Ureter (tissue), 1 donor: ENCODE data around the gene PLPPR1. TPM values are rescaled to one million over a fixed set of nuclear protein-coding genes. Genes with fewer than 3 reads are reported as not detected.

Experiments
- DNase-seq: peaks from one replicate; pipeline ENCODE4 v3.0.0-alpha.2; 2020; ENCODE audit warnings: low spot score
- total RNA-seq: library from RNA; stranded (reverse); gene quantifications from one replicate; pipeline ENCODE4 v1.2.4, GENCODE V29; 2023
- donor health status: DM: yes; HTN: yes; CAD: no.

PLPPR1 gene
- total RNA-seq, 1 donor from 2014 or later, result not detected

- DNase-seq, result no peak
These were observed 313.4 kb downstream of the PLPPR1 start for GRCh38 chr9:101341958-101342357.

- no peak for DNase-seq
These were observed 314.1 kb downstream of the PLPPR1 start for GRCh38 chr9:101342595-101342994.

GRCh38 chr9:101350285-101350684 lies 321.8 kb downstream of the PLPPR1 start:
- no peak for DNase-seq

- no peak for DNase-seq
These were observed 324.5 kb downstream of the PLPPR1 start for GRCh38 chr9:101352892-101353463.

- no peak for DNase-seq
These were observed 325.2 kb downstream of the PLPPR1 start for GRCh38 chr9:101353683-101354082.

- DNase-seq, result no peak
These were observed 325.7 kb downstream of the PLPPR1 start for GRCh38 chr9:101354143-101354764.

- no peak for DNase-seq
These were observed 326.5 kb downstream of the PLPPR1 start for GRCh38 chr9:101354765-101355708.

- DNase-seq, result no peak
These were observed 328.1 kb downstream of the PLPPR1 start for GRCh38 chr9:101356619-101357018.

GRCh38 chr9:101359679-101360078 lies 331.2 kb downstream of the PLPPR1 start:
- DNase-seq, result no peak

- DNase-seq, result no peak
These were observed 332.1 kb downstream of the PLPPR1 start for GRCh38 chr9:101360647-101361046.

GRCh38 chr9:101362450-101362849 lies 333.9 kb downstream of the PLPPR1 start:
- no peak for DNase-seq

GRCh38 chr9:101365181-101365580 lies 336.7 kb downstream of the PLPPR1 start:
- no peak for DNase-seq

- DNase-seq, result no peak
These were observed 337.7 kb downstream of the PLPPR1 start for GRCh38 chr9:101366038-101366756.

- no peak for DNase-seq
These were observed 338.8 kb downstream of the PLPPR1 start for GRCh38 chr9:101367323-101367722.

GRCh38 chr9:101369286-101369685 lies 340.8 kb downstream of the PLPPR1 start:
- DNase-seq, result no peak

- DNase-seq, result no peak
These were observed 341.5 kb downstream of the PLPPR1 start for GRCh38 chr9:101369884-101370531.

GRCh38 chr9:101371813-101372212 lies 343.3 kb downstream of the PLPPR1 start:
- no peak for DNase-seq

- DNase-seq, result no peak
These were observed 344.0 kb downstream of the PLPPR1 start for GRCh38 chr9:101372327-101373118.
